ENCODE data around the gene RPS6KB2. TPM values are rescaled to one million over a fixed set of nuclear protein-coding genes. Genes with fewer than 3 reads are reported as not detected.

Gene RPS6KB2
- total RNA-seq, 1 experiment from 2014 or later, result 116 TPM

- BruUV-seq (replicated peaks), result no TSS peak
- H3K27me3 ChIP-seq (replicated peaks; ENCODE audit: control insufficient read depth, insufficient read depth, low read length), result no peaks in the 10 kb centered on the region
- intact Hi-C loops (cut with micrococcal nuclease; ENCODE audit: unreplicated experiment), result no loop called here
- TF ChIP-seq CTCF (IDR thresholded peaks at IDR 0.05; ENCODE audit: insufficient read depth in 1 of 2, low read depth in 1 of 2, low read length in 1 of 2, severe bottlenecking in 1 of 2, unreplicated experiment in 1 of 2), result no peak
- peaks cover 26% of the 10 kb centered on the region for H3K4me1 ChIP-seq
- H3K4me3 ChIP-seq (ENCODE audit: low read depth, low read length), result no peak overlapping the region
- Mint-ChIP-seq H3K27ac (ENCODE audit: unreplicated experiment) (peak overlapping the region; percentile 30), H3K4me1 (ENCODE audit: low read depth, unreplicated experiment) (peaks cover 6% of the 10 kb centered on the region), H3K4me3 (ENCODE audit: unreplicated experiment) (no peak overlapping the region), H3K9me3 (ENCODE audit: unreplicated experiment) (no peaks in the 10 kb centered on the region), H3K27me3 (ENCODE audit: insufficient read depth, unreplicated experiment) (no peaks in the 10 kb centered on the region), H3K36me3 (ENCODE audit: insufficient read depth, unreplicated experiment) (no peaks in the 10 kb centered on the region)
- no peaks in the 10 kb centered on the region for H3K36me3 ChIP-seq (ENCODE audit: control insufficient read depth, insufficient read depth, low read length)
- CTCF ChIA-PET, result interaction anchor here (0.7 to 21.4 kb wide), 4 partner anchors 10 to 34 kb away, joined by 4 to 775 read pairs (median 8); partner anchors contain the start of genes POLD4 and RAD9A
- no peak for DNase-seq
- H3K9me3 ChIP-seq, result no peaks in the 10 kb centered on the region
- POLR2A ChIA-PET, result interaction anchor here (0.5 to 1.0 kb wide), 2 partner anchors 13 to 39 kb away, joined by 4 to 5 read pairs; partner anchors contain the start of gene RAD9A
These were observed 48.9 kb upstream of the RPS6KB2 start for GRCh38 chr11:67379061-67380058.

- H3K36me3 ChIP-seq (ENCODE audit: control insufficient read depth, insufficient read depth, low read length), result no peaks in the 10 kb centered on the region
- H3K27me3 ChIP-seq (replicated peaks; ENCODE audit: control insufficient read depth, insufficient read depth, low read length), result 0 out of 2 replicates have a peak, but pooled peaks cover 3% of the 10 kb centered on the region
- no peaks in the 10 kb centered on the region for H3K9me3 Mint-ChIP-seq (ENCODE audit: unreplicated experiment)
- no peaks in the 10 kb centered on the region for H3K9me3 ChIP-seq
- intact Hi-C loops (cut with micrococcal nuclease; ENCODE audit: unreplicated experiment), result no loop called here
- peaks cover 6% of the 10 kb centered on the region for H3K4me1 Mint-ChIP-seq (ENCODE audit: low read depth, unreplicated experiment)
- no peak overlapping the region for H3K4me3 ChIP-seq (ENCODE audit: low read depth, low read length)
- H3K4me3 Mint-ChIP-seq (ENCODE audit: unreplicated experiment), result no peak overlapping the region
- peaks cover 7% of the 10 kb centered on the region for H3K27me3 Mint-ChIP-seq (ENCODE audit: insufficient read depth, unreplicated experiment)
- BruUV-seq (replicated peaks), result no TSS peak
- peaks cover 14% of the 10 kb centered on the region for H3K4me1 ChIP-seq
- H3K36me3 Mint-ChIP-seq (ENCODE audit: insufficient read depth, unreplicated experiment), result no peaks in the 10 kb centered on the region
- H3K27ac Mint-ChIP-seq (ENCODE audit: unreplicated experiment), result no peak overlapping the region
- TF ChIP-seq CTCF (IDR thresholded peaks at IDR 0.05; ENCODE audit: insufficient read depth in 1 of 2, low read depth in 1 of 2, low read length in 1 of 2, severe bottlenecking in 1 of 2, unreplicated experiment in 1 of 2), result no peak
- ChIA-PET POLR2A (interaction anchor here (0.6 to 1.5 kb wide), 4 partner anchors 10 to 128 kb away, joined by 3 to 8 read pairs (median 4); partner anchors contain the start of gene RAD9A), CTCF (interaction anchor here (0.5 to 21.4 kb wide), 20 partner anchors 8 to 330 kb away, joined by 3 to 775 read pairs (median 4); partner anchors contain the start of genes CLCF1, KDM2A, POLD4 and PPP1CA)
- no peak for DNase-seq
These were observed 46.9 kb upstream of the RPS6KB2 start for GRCh38 chr11:67381244-67381972.
